PFSK-1 (cell line): ENCODE measurements around the gene PPFIA1.

ENCODE experiments used
- POLR2AphosphoS5 ChIP-seq: IDR thresholded peaks from 2 replicates; pipeline ENCODE4 v1.6.1; 2012; ENCODE audit warnings: low read depth, mild to moderate bottlenecking, control low read depth, low read length, moderate library complexity
- REST ChIP-seq, 2 experiments: IDR thresholded peaks; 2 replicates each; pipeline versions ENCODE4 v1.6.1 to v1.8.0; 2011 to 2012; ENCODE audit warnings: low read depth in 2 of 2, low read length in 2 of 2, control low read depth in 1 of 2, inconsistent platforms in 1 of 2, mild to moderate bottlenecking in 1 of 2, moderate library complexity in 1 of 2; ENCODE audit not compliant: insufficient read depth in 1 of 2
- TAF1 ChIP-seq: IDR thresholded peaks from 2 replicates; pipeline ENCODE4 v1.6.1; 2012; ENCODE audit warnings: low read length, control low read depth, borderline replicate concordance; ENCODE audit not compliant: insufficient read depth

GRCh38 chr11:70306586-70307033 is 36.1 kb downstream of the PPFIA1 start:
- TF ChIP-seq REST (IDR thresholded peaks at IDR 0.05; ENCODE audit: insufficient read depth in 1 of 2, low read depth in 2 of 2, low read length in 2 of 2) (no peak), TAF1 (no peak), POLR2AphosphoS5 (no peak)
